Fibroblast of upper back skin (primary cell): ENCODE measurements around the gene MAP3K10.

Experiments used
- DNase-seq: peaks from one replicate; pipeline ENCODE4 v3.0.0-alpha.2; 2013

Gene MAP3K10

DNA sequence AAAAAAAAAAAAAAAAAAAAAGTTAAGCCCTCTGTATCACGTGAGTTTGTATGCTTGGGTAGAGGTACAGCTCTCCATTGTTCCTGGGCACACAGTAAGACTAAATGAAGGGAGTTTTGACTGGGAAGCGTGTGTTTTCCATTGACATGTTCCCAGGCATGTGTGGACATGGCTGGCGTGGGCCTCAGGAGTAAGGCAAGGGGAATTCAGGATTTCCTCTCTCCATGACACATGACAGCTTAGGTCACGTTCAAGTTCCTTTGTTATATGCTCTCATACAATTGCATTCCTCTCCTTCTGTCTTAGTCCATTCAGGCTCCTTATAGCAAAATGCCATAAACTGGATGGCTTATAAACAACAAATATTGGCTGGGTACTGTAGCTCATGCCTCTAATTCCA lies 17.1 kb upstream of the MAP3K10 start:
- no peak for DNase-seq

DNA sequence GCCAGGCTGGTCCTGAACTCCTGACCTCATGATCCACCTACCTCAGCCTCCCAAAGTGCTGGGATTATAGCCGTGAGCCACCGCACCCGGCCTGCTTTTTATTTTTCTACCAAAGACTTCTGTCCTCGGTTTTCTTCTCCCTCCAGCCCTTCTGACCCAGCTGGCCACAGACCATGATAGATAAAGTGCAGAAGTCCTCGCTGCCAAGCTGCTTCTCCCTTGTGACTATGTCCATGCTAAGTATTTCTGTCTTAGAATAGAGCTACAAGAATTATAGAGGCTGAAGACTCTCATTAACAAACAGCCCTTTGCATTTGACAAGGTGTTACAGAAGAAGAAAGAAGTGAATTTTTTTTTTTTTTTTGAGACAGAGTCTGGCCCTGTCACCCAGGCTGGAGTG lies 15.4 kb upstream of the MAP3K10 start:
- no peak for DNase-seq

DNA sequence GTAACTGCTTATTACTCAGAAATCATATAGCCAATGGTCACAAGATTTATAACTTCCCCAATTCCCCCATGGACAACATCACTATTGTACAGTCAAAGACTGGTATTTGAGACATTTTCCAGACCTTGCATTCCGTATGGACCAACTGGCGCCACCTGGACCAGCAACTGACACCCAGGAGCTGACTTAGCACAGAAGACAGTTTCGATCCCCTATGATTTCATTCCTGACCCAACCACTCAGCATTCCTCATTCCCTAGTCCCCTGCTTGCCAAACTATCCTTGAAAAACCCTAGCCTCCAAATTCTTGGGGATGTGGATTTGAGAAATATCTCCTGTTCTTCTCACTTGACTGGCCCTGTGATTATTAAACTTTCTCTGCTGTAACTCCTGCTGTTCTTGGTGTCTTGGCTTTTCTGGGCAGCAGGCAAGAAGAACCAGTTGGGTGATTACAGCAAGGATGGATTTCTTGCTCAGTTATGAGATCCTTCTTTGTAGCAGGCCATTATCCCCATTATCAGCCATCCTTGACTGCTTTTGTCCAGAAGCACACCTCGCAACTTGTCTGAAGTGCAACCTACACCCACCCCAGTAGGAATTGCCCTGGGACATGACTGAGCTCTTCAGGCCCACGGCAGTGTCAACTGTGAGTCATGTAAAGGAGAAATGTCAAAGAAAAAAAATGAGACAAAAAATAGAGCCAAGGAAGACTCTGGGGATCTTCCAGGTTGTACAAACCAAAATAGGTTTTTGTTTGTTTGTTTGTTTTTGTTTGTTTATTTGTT lies 13.7 kb upstream of the MAP3K10 start:
- DNase-seq, result no peak

DNA sequence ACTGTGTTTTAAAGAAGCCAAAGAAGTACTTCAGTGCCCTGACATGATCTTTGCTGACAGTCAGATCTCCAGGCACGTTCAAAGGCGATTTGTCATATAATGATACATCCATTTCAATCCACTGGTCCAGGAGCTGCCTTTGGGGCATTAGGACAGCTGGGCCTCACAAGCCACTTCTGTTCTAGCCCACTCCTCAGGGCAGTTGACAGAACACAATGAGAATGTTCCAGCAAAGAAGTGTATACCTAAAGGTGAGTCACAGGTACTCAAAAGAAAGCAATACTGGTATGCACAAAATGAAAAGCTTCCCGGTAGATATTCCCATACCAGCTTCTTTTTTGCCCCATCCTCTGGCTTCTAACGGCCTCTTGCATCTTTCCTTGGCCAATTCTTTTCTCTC lies 12.5 kb upstream of the MAP3K10 start:
- DNase-seq, result no peak

DNA sequence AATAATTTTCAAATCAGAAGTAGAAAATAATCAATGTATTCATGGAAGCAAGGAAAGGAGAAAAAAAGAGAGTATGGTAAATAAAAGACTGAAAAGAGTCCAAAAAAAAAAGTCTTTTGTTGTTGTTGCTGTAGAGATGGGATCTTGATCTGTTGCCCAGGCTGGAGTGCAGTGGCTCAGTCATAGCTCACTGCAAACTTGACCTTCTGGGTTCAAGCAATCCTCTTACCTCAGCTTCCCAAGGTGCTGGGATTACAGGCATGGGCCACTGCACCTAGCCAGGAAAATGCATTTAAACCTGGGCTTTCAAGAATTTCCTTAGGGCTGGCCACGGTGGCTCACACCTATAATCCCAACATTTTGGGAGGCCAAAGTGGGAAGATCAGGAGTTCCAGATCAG lies 7.0 kb upstream of the MAP3K10 start:
- no peak for DNase-seq

DNA sequence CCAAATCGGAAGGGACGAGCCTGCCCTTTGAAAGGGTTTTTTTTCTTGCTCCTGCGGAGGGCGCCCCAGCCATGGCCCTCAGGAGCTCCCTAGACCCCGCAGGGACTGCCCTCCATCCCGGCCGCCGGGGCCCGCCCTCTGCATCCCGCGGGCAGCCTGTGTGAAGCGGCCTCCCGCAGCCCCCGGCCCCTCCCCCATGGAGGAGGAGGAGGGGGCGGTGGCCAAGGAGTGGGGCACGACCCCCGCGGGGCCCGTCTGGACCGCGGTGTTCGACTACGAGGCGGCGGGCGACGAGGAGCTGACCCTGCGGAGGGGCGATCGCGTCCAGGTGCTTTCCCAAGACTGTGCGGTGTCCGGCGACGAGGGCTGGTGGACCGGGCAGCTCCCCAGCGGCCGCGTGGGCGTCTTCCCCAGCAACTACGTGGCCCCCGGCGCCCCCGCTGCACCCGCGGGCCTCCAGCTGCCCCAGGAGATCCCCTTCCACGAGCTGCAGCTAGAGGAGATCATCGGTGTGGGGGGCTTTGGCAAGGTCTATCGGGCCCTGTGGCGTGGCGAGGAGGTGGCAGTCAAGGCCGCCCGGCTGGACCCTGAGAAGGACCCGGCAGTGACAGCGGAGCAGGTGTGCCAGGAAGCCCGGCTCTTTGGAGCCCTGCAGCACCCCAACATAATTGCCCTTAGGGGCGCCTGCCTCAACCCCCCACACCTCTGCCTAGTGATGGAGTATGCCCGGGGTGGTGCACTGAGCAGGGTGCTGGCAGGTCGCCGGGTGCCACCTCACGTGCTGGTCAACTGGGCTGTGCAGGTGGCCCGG lies 815 bp downstream of the MAP3K10 start:
- DNase-seq, result peak; percentile 8

- no peak for DNase-seq
Observed at GRCh38 chr19:40192758-40193586, 1.7 kb downstream of the MAP3K10 start.

- DNase-seq, result peak; percentile 41
Observed at GRCh38 chr19:40193587-40193849, 2.3 kb downstream of the MAP3K10 start.

GRCh38 chr19:40198272-40198990 lies 7.2 kb downstream of the MAP3K10 start:
- no peak for DNase-seq

DNA sequence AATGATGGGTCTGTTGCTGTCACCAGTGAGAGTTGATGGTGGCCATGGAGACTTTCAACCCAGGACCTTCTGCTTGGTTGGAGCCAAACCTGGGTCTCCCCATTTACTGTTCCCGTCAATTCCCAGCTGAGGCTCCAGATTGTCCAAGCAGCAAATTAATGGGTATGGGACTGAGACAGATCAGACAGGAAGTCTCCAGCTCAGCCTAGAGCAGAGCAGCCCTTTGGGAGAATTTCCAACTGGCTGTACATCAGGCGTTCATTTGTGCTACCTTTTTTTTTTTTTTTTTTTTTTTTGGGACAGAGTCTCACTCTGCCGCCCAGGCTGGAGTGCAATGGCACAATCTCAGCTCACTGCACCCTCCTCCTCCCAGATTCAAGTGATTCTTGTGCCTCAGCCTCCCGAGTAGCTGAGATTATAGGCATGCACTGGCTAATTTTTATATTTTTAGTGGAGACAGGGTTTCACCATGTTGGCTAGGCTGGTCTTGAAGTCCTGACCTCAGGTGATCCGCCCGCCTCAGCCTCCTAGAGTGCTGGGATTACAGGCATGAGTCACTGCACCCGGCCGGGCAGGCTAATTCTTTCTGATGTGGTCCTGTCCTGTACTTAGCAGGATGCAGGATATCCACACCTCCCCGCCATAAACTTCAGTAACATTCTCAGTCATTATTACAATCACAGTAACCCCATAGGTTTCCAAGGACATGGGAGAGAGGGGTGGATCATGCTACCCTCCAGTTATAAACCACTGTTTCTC lies 9.3 kb downstream of the MAP3K10 start:
- no peak for DNase-seq

GRCh38 chr19:40204381-40204780 lies 13.2 kb downstream of the MAP3K10 start:
- no peak for DNase-seq

- no peak for DNase-seq
Observed at GRCh38 chr19:40205760-40206159, 14.5 kb downstream of the MAP3K10 start.

DNA sequence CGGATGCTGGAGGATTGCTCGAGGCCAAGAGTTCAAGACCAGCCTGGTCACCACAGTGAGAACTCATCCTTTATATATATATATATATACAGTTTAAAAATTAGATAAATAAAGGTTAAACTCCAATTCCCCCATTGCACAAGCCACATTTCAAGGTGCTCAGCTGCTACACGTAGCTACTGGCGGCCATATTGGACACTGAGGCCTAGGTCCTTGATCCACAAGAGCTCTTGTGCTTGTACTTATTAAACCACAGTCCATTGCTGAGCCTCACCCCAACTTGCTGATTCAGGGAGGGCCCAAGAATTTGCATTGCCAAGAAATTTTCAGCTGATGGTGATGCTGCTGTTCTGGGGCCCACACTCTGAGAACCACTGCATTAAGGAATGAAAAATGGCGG lies 17.4 kb downstream of the MAP3K10 start:
- DNase-seq, result no peak

- DNase-seq, result no peak
Observed at GRCh38 chr19:40210889-40211288, 19.7 kb downstream of the MAP3K10 start.

- no peak for DNase-seq
Observed at GRCh38 chr19:40213251-40213829, 22.1 kb downstream of the MAP3K10 start.

- no peak for DNase-seq
Observed at GRCh38 chr19:40213882-40214570, 22.8 kb downstream of the MAP3K10 start.

DNA sequence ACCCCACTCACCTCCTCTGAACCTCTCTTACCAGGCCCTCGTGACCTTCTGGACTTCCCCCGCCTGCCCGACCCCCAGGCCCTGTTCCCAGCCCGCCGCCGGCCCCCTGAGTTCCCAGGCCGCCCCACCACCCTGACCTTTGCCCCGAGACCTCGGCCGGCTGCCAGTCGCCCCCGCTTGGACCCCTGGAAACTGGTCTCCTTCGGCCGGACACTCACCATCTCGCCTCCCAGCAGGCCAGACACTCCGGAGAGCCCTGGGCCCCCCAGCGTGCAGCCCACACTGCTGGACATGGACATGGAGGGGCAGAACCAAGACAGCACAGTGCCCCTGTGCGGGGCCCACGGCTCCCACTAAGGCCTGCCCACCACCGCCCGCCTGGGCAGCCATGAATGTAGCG lies 23.7 kb downstream of the MAP3K10 start:
- DNase-seq, result no peak

GRCh38 chr19:40216013-40216776 lies 25.0 kb downstream of the MAP3K10 start:
- no peak for DNase-seq

DNA sequence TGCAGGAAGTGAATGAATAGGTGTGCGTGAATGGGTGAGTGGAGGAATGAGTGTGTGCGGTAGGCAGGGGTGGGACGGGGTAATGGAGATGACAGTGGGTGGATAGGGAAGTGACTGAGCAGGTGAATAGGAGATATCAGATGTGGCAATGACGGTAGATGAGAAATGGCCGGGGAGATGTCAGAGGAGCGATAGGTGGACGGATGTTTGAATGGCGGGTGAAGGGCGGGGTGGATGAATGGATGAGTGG lies 25.5 kb downstream of the MAP3K10 start:
- no peak for DNase-seq

DNA sequence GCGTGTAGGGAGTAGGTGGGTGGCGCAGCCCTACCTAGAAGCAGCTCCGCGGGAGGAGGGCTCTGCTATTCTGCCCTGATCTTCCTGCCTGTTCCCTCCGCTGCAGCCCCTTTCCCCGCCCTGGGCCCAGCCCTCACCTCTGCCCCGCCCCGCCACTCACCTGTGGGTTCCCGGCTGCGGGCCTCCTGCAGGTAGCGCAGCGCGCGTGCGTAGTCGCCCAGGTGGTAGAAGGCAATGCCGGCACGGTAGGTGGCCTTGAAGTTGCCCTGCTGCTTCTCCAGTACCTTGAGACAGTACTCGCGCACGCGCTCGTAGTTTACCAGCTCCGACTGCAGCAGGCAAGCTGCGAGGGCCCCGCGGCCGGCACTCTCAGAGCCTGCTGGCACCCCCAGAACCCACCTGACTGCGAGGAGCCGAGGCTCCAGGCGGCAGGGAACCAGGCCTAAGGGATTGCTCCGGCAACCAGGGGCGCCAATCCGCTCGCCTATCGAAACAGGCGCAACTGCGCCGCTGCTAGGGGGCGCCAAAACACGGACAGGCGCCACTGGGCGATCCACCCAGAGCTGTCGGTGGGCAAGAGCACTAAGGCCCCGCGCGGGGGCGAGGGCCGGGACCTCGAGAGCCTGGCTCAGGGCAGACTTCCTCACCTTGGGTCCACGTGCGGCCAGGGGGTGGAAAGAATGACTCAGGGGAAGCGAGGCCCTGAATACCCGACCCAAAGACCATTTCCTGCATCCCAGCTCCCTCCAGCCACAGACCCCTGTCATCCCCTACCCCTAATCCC lies 26.0 kb downstream of the MAP3K10 start:
- no peak for DNase-seq
